Inflammatory macrophage treated with lipopolysaccharide for 1 hour (primary cell): ENCODE results near the gene SCARF2.
A peak's percentile ranks its signal among the peaks of the same experiment; 100 is the strongest.
"Not testable (repeated sequence)": the region's sequence is repeated elsewhere in the genome, so short reads cannot be mapped to it uniquely, and the experiment has no call there.

ENCODE experiments used
- DNase-seq, 2 donors: peaks; one replicate each; pipeline ENCODE4 v3.0.0-alpha.2; 2020 to 2022

SCARF2 gene

GRCh38 chr22:20463324-20464095, 25.9 kb upstream of the SCARF2 start:
- peak; percentile 18 to 37 for DNase-seq

- no peak for DNase-seq
Observed at GRCh38 chr22:20459862-20460261, 22.2 kb upstream of the SCARF2 start.

GRCh38 chr22:20459152-20459542, 21.5 kb upstream of the SCARF2 start:
- no peak for DNase-seq

- no peak for DNase-seq
Observed at GRCh38 chr22:20458530-20459151, 21.0 kb upstream of the SCARF2 start.

GRCh38 chr22:20457506-20458240, 20.0 kb upstream of the SCARF2 start:
- DNase-seq = no peak

GRCh38 chr22:20456722-20457076, 19.1 kb upstream of the SCARF2 start:
- DNase-seq = no peak

GRCh38 chr22:20456064-20456721, 18.6 kb upstream of the SCARF2 start:
- DNase-seq = peak; percentile 69 to 81

- DNase-seq = no peak
Observed at GRCh38 chr22:20455709-20456063, 18.1 kb upstream of the SCARF2 start.

- DNase-seq = no peak
Observed at GRCh38 chr22:20453222-20453621, 15.6 kb upstream of the SCARF2 start.

- DNase-seq = no peak
Observed at GRCh38 chr22:20451920-20452319, 14.3 kb upstream of the SCARF2 start.

GRCh38 chr22:20451129-20451778, 13.6 kb upstream of the SCARF2 start:
- not testable (repeated sequence) for DNase-seq

- no peak for DNase-seq
Observed at GRCh38 chr22:20450551-20450906, 12.9 kb upstream of the SCARF2 start.

- no peak for DNase-seq
Observed at GRCh38 chr22:20449819-20450550, 12.4 kb upstream of the SCARF2 start.

- DNase-seq = no peak
Observed at GRCh38 chr22:20448630-20449029, 11.0 kb upstream of the SCARF2 start.

- DNase-seq = no peak
Observed at GRCh38 chr22:20446383-20446970, 8.9 kb upstream of the SCARF2 start.

GRCh38 chr22:20444325-20444724, 6.7 kb upstream of the SCARF2 start:
- no peak for DNase-seq

GRCh38 chr22:20442485-20443284, 5.1 kb upstream of the SCARF2 start:
- DNase-seq = no peak

- no peak for DNase-seq
Observed at GRCh38 chr22:20441631-20442484, 4.2 kb upstream of the SCARF2 start.

GRCh38 chr22:20440637-20441591, 3.3 kb upstream of the SCARF2 start:
- no peak for DNase-seq
